Measurements from ENCODE around the gene TYMP.
A peak's percentile ranks its signal among the peaks of the same experiment; 100 is the strongest.

DNA sequence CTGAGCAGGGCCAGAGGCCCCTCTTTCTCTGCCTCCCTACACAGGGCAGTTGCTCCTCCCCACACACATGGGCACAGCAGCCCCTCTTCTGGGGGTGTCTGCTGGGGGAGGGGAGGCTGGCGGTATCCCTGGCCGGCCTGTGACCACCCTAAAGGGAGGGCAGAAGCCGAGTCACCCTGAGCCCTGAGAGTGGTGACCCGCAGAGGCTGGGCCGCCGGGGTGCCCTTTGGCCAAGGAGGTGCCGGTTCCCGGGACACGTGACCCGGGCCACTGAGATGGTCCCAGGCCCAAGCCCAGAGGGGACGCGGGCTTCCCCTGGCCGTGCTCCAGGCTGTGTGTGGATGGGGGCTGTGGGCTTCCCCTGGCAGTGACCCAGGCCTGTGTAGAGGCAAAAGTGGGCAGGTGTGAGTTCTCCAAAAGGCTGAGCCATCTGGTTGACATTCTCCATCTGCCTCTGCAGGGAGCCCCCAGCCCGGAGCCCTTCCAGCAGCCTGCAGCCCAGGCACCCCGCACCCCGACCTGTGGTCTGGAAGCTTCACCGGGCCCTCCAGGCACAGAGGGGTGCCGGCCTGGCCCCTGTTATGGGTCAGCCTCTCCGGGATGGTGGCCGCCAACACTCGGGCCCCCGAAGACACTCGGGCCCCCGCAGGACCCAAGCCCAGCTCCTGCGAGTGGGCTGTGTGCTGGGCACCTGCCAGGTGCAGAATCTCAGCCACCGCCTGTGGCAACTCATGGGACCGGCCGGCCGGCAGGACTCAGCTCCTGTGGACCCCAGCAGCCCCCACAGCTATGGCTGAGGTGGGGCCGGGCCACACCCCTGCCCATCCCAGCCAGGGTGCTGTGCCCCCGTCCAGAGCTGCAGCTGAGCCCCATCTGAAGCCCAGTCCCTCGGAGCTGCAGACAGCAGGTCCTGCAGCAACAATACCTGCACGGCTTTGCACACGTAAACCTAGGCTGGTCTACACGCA is 47.4 kb downstream of the TYMP start:
- peak; percentile 86 for TF ChIP-seq EZH2 (IDR thresholded peaks at IDR 0.05; ENCODE audit: low read length, missing control alignments)
- no peak for TF ChIP-seq CTCF (conservative IDR thresholded peaks at IDR 0.05 in 1 of 2, IDR thresholded peaks at IDR 0.05 in 1 of 2; ENCODE audit: low read depth in 1 of 2, low read length in 2 of 2)

Data from fibroblast of lung (primary cell).